WTC11 (cell line): ENCODE data around the gene CDK5. TPM values are rescaled to one million over a fixed set of nuclear protein-coding genes. Genes with fewer than 3 reads are reported as not detected.
A peak's percentile ranks its signal among the peaks of the same experiment; 100 is the strongest.

Experiments
- ATAC-seq: fragments of 200-7000 bp; cut with Tn5 transposase; 2 replicates; pipeline ENCODE4 v1.10.0; 2021; ENCODE audit warnings: mild to moderate bottlenecking, moderate library complexity
- CTCF ChIA-PET: fragments of 300-600 bp; sonication (Branson Sonifier 250); formaldehyde crosslinking; loops from one replicate; lab custom pipeline; 2021; ENCODE audit warnings: antibody characterized with exemption; lab: Charles Lee
- POLR2A ChIA-PET: fragments of 350-600 bp; sonication (Branson Sonifier 250); formaldehyde crosslinking; loops from one replicate; lab custom pipeline; 2021; ENCODE audit warnings: antibody characterized with exemption; lab: Charles Lee
- DNase-seq: peaks from one replicate; pipeline ENCODE4 v3.0.0; 2021; ENCODE audit warnings: low spot score
- H3K27ac Mint-ChIP-seq: 2 replicates; pipeline ENCODE4 v1.8.0; 2021; ENCODE audit warnings: mixed read lengths
- H3K27me3 Mint-ChIP-seq: 2 replicates; pipeline ENCODE4 v1.8.0; 2021; ENCODE audit warnings: low read depth, mild to moderate bottlenecking, moderate library complexity, mixed read lengths
- H3K36me3 Mint-ChIP-seq: 2 replicates; pipeline ENCODE4 v1.8.0; 2021; ENCODE audit warnings: mixed read lengths
- H3K4me1 Mint-ChIP-seq: 2 replicates; pipeline ENCODE4 v1.8.0; 2022; ENCODE audit warnings: mixed read lengths
- H3K4me3 Mint-ChIP-seq: 2 replicates; pipeline ENCODE4 v1.8.0; 2021; ENCODE audit warnings: mild to moderate bottlenecking, moderate library complexity, mixed read lengths
- H3K9me3 Mint-ChIP-seq: 2 replicates; pipeline ENCODE4 v1.8.0; 2021; ENCODE audit warnings: mixed read lengths
- FOXP1 ChIP-seq: sonication (generic); formaldehyde crosslinking; IDR thresholded peaks from 2 replicates; pipeline ENCODE4 v1.8.0; 2022; ENCODE audit warnings: missing genetic modification reagents, mild to moderate bottlenecking, moderate library complexity, borderline replicate concordance
- NFE2L1 ChIP-seq: sonication (generic); formaldehyde crosslinking; IDR thresholded peaks from 2 replicates; pipeline ENCODE4 v1.8.1; 2023; ENCODE audit warnings: missing genetic modification reagents
- NR1H2 ChIP-seq: sonication (generic); formaldehyde crosslinking; IDR thresholded peaks from 2 replicates; pipeline ENCODE4 v1.9.0; 2021; ENCODE audit warnings: mild to moderate bottlenecking, moderate library complexity, missing genetic modification reagents
- TCF7 ChIP-seq: sonication (generic); formaldehyde crosslinking; IDR thresholded peaks from 2 replicates; pipeline ENCODE4 v1.8.0; 2022; ENCODE audit warnings: mild to moderate bottlenecking, low read depth, missing genetic modification reagents, moderate library complexity
- TEAD4 ChIP-seq: sonication (generic); formaldehyde crosslinking; IDR thresholded peaks from 2 replicates; pipeline ENCODE4 v1.8.0; 2022; ENCODE audit warnings: mild to moderate bottlenecking, missing genetic modification reagents
- ZNF263 ChIP-seq: sonication (generic); formaldehyde crosslinking; IDR thresholded peaks from 2 replicates; pipeline ENCODE4 v1.8.1; 2022; ENCODE audit warnings: low read depth, mild to moderate bottlenecking, moderate library complexity, missing genetic modification reagents
- ZNF423 ChIP-seq: fragments of 250-450 bp; sonication (Bioruptor Pico); IDR thresholded peaks from 2 replicates; pipeline ENCODE4 v2.1.2; 2022; ENCODE audit warnings: mild to moderate bottlenecking, moderate library complexity
- total RNA-seq: library from RNA; stranded (reverse); gene quantifications from 3 replicates; pipeline ENCODE4 v1.2.3, GENCODE V29; 2021
- TF ChIP-seq, protein P1 (sequence below): fragments of 250-450 bp; sonication (Bioruptor Pico); IDR thresholded peaks from 2 replicates; pipeline ENCODE4 v1.8.0; 2021; ENCODE audit warnings: mild to moderate bottlenecking
- TF ChIP-seq, protein P2 (sequence below): sonication (generic); formaldehyde crosslinking; IDR thresholded peaks from 2 replicates; pipeline ENCODE4 v1.8.0; 2022; ENCODE audit warnings: mild to moderate bottlenecking, missing genetic modification reagents
- TF ChIP-seq, protein P3 (sequence below): sonication (generic); formaldehyde crosslinking; IDR thresholded peaks from 2 replicates; pipeline ENCODE4 v1.8.1; 2022; ENCODE audit warnings: mild to moderate bottlenecking, missing genetic modification reagents, moderate library complexity, borderline replicate concordance
- TF ChIP-seq, protein P4 (sequence below): sonication (generic); formaldehyde crosslinking; IDR thresholded peaks from 2 replicates; pipeline ENCODE4 v1.8.1; 2022; ENCODE audit warnings: low read depth, mild to moderate bottlenecking, moderate library complexity, missing genetic modification reagents, borderline replicate concordance
- TF ChIP-seq, protein P5 (sequence below): sonication (generic); formaldehyde crosslinking; IDR thresholded peaks from 2 replicates; pipeline ENCODE4 v1.8.1; 2023; ENCODE audit warnings: mild to moderate bottlenecking, missing genetic modification reagents, moderate library complexity
- TF ChIP-seq, protein P6 (sequence below): sonication (generic); formaldehyde crosslinking; IDR thresholded peaks from 2 replicates; pipeline ENCODE4 v1.8.1; 2023; ENCODE audit warnings: mild to moderate bottlenecking, missing genetic modification reagents
- TF ChIP-seq, protein P7 (sequence below): sonication (generic); formaldehyde crosslinking; IDR thresholded peaks from 2 replicates; pipeline ENCODE4 v1.8.1; 2022; ENCODE audit warnings: low read depth, missing genetic modification reagents, borderline replicate concordance

Gene CDK5
- total RNA-seq, 1 experiment from 2014 or later = 27.8 TPM

DNA sequence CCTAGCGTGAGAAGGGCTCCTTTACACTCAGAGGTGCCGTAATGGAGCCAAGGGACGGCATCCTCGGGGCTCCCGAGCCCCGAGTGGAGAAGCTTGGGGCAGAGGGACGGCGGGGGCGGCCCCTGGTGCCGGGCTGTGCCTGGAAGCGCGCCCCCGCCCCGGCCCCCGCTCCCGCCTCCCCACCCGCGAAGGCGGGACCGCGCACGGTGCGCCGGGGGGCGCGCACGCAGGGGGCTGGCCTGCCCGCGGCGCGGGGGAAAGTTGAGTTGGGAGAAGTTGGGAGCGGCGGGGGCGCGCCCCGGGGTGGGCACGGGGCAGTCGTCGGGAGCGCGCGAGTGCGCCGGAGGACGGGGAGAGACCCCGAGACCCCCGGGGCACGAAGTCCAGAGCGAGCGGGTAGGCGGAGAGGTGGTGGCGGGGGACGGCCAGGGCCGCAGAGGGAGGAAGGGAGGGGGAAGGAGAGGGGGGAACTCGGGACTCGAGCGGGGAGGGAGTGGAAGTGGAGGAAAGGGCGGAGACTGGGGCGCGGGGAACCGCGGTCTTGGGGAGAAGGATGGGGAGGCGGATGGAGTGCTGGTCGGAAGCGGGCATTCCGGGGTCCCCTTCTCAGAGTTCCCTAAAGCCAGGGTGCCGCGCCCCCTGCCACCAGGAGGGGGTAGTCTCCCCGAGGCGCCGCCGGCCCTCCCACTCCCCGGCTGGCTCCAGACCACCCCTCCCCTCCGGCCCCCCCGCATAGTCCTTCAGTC is 1.8 kb upstream of the CDK5 start, which contains the start of gene SLC4A2:
Gene SLC4A2 (plus strand): TSS at position 223 of the 746 bp plus-strand sequence. CDS start 2,399 bp downstream, outside the sequence.
- POLR2A ChIA-PET = interaction anchor here (1.1 kb wide), 1 partner anchor 21 kb away, joined by 3 read pairs; the partner anchor contains the start of gene FASTK
- Mint-ChIP-seq H3K27ac (peak within 1 kb of the TSS; percentile 93), H3K36me3 (no peaks in the 10 kb centered on the region; the same call in 1 of the 2 replicates), H3K4me3 (peak within 1 kb of the TSS; percentile 98), H3K4me1 (peaks cover 43% of the 10 kb centered on the region), H3K9me3 (no peaks in the 10 kb centered on the region), H3K27me3 (peaks cover 7% of the 10 kb centered on the region)
- ATAC-seq (no peak), DNase-seq (peak; percentile 76)
- CTCF ChIA-PET = interaction anchor here (1.0 to 3.5 kb wide), 8 partner anchors 8 to 97 kb away, joined by 3 to 12 read pairs (median 6); partner anchors contain the start of gene FASTK
- TF ChIP-seq FOXP1 = 0 out of 2 replicates have a peak, but pooled peaks have one; percentile 16
- TF ChIP-seq, protein P1, sequence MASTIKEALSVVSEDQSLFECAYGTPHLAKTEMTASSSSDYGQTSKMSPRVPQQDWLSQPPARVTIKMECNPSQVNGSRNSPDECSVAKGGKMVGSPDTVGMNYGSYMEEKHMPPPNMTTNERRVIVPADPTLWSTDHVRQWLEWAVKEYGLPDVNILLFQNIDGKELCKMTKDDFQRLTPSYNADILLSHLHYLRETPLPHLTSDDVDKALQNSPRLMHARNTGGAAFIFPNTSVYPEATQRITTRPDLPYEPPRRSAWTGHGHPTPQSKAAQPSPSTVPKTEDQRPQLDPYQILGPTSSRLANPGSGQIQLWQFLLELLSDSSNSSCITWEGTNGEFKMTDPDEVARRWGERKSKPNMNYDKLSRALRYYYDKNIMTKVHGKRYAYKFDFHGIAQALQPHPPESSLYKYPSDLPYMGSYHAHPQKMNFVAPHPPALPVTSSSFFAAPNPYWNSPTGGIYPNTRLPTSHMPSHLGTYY (CRISPR knock-in tag) = no peak

DNA sequence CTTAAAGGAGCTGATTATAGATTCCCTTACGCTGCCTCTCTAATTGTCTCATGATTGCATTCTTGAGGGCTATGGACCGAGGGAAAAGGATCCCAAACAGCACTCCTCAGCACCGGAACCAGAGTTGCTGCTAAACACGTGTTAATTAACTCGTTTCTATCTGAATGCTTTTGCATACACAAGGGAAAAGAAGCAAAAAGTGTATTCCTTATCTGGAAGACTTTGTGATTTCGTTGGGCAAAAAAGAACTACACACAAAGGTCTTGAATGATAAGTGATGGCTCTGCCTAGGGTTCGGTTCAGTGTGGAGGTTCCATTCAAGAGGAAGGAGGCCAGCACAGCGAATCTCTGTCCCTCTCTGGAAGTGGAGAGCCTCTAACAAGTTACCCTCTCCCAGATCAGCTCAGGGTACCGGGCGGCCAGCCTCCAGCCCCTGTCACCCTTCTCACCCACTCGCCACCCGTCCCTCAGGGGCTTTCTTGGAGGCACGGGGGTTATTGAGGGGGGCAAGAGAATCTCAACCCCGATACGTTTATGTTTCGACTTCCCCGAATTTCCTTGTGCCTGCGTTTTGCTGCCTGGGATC is 1.2 kb upstream of the CDK5 start:
- Mint-ChIP-seq H3K36me3 (no peaks in the 10 kb centered on the region; the same call in 1 of the 2 replicates), H3K27me3 (peaks cover 7% of the 10 kb centered on the region), H3K9me3 (no peaks in the 10 kb centered on the region), H3K27ac (peak overlapping the region; percentile 93), H3K4me1 (peaks cover 43% of the 10 kb centered on the region), H3K4me3 (peak overlapping the region; percentile 98)
- TF ChIP-seq ZNF263 (CRISPR knock-in tag) (no peak), TCF7 (CRISPR knock-in tag) (no peak)
- TF ChIP-seq, protein P2, sequence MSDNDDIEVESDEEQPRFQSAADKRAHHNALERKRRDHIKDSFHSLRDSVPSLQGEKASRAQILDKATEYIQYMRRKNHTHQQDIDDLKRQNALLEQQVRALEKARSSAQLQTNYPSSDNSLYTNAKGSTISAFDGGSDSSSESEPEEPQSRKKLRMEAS (CRISPR knock-in tag) = no peak
- CTCF ChIA-PET = interaction anchor here (0.6 to 3.5 kb wide), 6 partner anchors 9 to 96 kb away, joined by 3 to 12 read pairs (median 6); no protein-coding TSS in a partner anchor
- ATAC-seq = no peak
- DNase-seq = no peak
- POLR2A ChIA-PET = interaction anchor here (1.1 kb wide), 1 partner anchor 22 kb away, joined by 3 read pairs; the partner anchor contains the start of gene FASTK

DNA sequence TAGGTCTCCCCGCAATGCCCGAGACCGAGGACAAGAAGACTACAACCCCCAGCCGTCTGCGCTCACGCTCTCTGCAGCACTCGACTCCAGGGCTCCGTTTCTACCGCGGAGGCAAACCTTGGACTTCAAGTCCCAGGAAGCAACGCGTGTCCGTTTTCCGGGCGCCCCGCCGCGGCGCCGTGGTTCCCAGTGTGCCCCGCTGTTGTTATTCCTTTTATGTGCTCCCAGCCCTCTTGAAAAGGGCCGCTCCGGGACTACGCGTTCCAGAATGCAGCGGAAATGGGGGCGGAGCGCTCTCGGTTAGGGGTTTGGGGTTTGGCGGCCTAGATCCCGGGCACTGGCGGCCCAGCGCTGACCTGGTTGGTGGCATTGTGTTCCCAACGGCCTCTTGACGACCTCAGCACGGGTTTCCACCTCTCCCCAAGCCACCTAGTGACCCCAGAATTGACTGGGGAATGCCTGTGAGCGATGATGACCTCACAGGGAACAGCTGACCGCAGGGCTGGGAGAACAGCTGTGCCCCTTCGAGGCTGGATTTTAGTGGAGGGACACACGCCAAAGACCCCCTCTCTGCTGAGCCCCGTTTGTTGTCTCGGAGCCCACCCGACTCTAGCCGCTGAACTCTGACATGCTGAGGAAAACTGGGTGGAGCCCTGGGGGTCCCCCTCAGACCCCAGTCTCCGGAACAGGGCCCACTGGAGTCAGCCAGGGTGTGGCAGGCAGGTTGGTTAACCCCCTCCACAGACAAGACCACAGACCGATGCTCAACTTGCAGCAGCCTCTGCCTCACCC is 488 bp upstream of the CDK5 start:
- Mint-ChIP-seq H3K4me1 (peaks cover 38% of the 10 kb centered on the region), H3K27ac (peak overlapping the region; percentile 93), H3K9me3 (no peaks in the 10 kb centered on the region), H3K27me3 (peaks cover 7% of the 10 kb centered on the region), H3K4me3 (peak overlapping the region; percentile 98), H3K36me3 (no peaks in the 10 kb centered on the region; the same call in 1 of the 2 replicates)
- ATAC-seq (peak; percentile 79), DNase-seq (peak; percentile 98)
- POLR2A ChIA-PET = interaction anchor here (1.1 kb wide), 1 partner anchor 22 kb away, joined by 3 read pairs; the partner anchor contains the start of gene FASTK
- CTCF ChIA-PET = interaction anchor here (0.6 to 3.5 kb wide), 13 partner anchors 10 to 96 kb away, joined by 3 to 22 read pairs (median 6); partner anchors contain the start of gene ABCB8
- TF ChIP-seq, protein P3, sequence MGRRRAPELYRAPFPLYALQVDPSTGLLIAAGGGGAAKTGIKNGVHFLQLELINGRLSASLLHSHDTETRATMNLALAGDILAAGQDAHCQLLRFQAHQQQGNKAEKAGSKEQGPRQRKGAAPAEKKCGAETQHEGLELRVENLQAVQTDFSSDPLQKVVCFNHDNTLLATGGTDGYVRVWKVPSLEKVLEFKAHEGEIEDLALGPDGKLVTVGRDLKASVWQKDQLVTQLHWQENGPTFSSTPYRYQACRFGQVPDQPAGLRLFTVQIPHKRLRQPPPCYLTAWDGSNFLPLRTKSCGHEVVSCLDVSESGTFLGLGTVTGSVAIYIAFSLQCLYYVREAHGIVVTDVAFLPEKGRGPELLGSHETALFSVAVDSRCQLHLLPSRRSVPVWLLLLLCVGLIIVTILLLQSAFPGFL (CRISPR knock-in tag) = no peak
- TF ChIP-seq NFE2L1 (CRISPR knock-in tag) (no peak), ZNF423 (no peak), TEAD4 (CRISPR knock-in tag) (no peak), NR1H2 (no peak)
- TF ChIP-seq, protein P2 (CRISPR knock-in tag) = peak; percentile 55
- TF ChIP-seq, protein P4, sequence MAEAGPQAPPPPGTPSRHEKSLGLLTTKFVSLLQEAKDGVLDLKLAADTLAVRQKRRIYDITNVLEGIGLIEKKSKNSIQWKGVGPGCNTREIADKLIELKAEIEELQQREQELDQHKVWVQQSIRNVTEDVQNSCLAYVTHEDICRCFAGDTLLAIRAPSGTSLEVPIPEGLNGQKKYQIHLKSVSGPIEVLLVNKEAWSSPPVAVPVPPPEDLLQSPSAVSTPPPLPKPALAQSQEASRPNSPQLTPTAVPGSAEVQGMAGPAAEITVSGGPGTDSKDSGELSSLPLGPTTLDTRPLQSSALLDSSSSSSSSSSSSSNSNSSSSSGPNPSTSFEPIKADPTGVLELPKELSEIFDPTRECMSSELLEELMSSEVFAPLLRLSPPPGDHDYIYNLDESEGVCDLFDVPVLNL (CRISPR knock-in tag) = no peak
- TF ChIP-seq, protein P5, sequence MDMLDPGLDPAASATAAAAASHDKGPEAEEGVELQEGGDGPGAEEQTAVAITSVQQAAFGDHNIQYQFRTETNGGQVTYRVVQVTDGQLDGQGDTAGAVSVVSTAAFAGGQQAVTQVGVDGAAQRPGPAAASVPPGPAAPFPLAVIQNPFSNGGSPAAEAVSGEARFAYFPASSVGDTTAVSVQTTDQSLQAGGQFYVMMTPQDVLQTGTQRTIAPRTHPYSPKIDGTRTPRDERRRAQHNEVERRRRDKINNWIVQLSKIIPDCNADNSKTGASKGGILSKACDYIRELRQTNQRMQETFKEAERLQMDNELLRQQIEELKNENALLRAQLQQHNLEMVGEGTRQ (CRISPR knock-in tag) = no peak; the same call in 1 of the 2 replicates
- TF ChIP-seq, protein P6, sequence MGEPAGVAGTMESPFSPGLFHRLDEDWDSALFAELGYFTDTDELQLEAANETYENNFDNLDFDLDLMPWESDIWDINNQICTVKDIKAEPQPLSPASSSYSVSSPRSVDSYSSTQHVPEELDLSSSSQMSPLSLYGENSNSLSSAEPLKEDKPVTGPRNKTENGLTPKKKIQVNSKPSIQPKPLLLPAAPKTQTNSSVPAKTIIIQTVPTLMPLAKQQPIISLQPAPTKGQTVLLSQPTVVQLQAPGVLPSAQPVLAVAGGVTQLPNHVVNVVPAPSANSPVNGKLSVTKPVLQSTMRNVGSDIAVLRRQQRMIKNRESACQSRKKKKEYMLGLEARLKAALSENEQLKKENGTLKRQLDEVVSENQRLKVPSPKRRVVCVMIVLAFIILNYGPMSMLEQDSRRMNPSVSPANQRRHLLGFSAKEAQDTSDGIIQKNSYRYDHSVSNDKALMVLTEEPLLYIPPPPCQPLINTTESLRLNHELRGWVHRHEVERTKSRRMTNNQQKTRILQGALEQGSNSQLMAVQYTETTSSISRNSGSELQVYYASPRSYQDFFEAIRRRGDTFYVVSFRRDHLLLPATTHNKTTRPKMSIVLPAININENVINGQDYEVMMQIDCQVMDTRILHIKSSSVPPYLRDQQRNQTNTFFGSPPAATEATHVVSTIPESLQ (CRISPR knock-in tag) = no peak
- TF ChIP-seq, protein P7, sequence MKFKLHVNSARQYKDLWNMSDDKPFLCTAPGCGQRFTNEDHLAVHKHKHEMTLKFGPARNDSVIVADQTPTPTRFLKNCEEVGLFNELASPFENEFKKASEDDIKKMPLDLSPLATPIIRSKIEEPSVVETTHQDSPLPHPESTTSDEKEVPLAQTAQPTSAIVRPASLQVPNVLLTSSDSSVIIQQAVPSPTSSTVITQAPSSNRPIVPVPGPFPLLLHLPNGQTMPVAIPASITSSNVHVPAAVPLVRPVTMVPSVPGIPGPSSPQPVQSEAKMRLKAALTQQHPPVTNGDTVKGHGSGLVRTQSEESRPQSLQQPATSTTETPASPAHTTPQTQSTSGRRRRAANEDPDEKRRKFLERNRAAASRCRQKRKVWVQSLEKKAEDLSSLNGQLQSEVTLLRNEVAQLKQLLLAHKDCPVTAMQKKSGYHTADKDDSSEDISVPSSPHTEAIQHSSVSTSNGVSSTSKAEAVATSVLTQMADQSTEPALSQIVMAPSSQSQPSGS = no peak
